Measurements from ENCODE around the gene SAMD10. TPM values are rescaled to one million over a fixed set of nuclear protein-coding genes. Genes with fewer than 3 reads are reported as not detected.

Gene SAMD10
- total RNA-seq, 1 experiment from 2014 or later: not detected

Other genes with a start within 250 kb of the SAMD10 start
- gene LIME1, start 243.0 kb downstream of the SAMD10 start, total RNA-seq (2014; rRNA removed; shearing (Covaris generic)): 53.8 and 59.0 TPM in 2 replicates
- gene SLC2A4RG, start 239.9 kb downstream of the SAMD10 start, total RNA-seq (2014; rRNA removed; shearing (Covaris generic)): 88.0 and 97.9 TPM in 2 replicates
- 6.8 and 10.3 TPM in 2 replicates for gene ZBTB46, start 148.4 kb downstream of the SAMD10 start, total RNA-seq (2014; rRNA removed; shearing (Covaris generic))
- not detected in 2 replicates for gene ABHD16B, start 118.1 kb downstream of the SAMD10 start, total RNA-seq (2014; rRNA removed; shearing (Covaris generic))
- 149 and 174 TPM in 2 replicates for gene TPD52L2, start 114.4 kb downstream of the SAMD10 start, total RNA-seq (2014; rRNA removed; shearing (Covaris generic))
- 48.1 and 50.2 TPM in 2 replicates for gene DNAJC5, start 84.5 kb downstream of the SAMD10 start, total RNA-seq (2014; rRNA removed; shearing (Covaris generic))
- 27.2 and 27.6 TPM in 2 replicates for gene UCKL1, start 23.2 kb downstream of the SAMD10 start, total RNA-seq (2014; rRNA removed; shearing (Covaris generic))
- 16.8 and 17.0 TPM in 2 replicates for gene ZNF512B, start 9.7 kb downstream of the SAMD10 start, total RNA-seq (2014; rRNA removed; shearing (Covaris generic))
- gene PRPF6, start 1.5 kb upstream of the SAMD10 start, total RNA-seq (2014; rRNA removed; shearing (Covaris generic)): 74.2 and 74.7 TPM in 2 replicates
- gene C20orf204, start 56.5 kb upstream of the SAMD10 start, total RNA-seq (2014; rRNA removed; shearing (Covaris generic)): 0.89 and 1.2 TPM in 2 replicates
- 0.21 and 1.9 TPM in 2 replicates for gene SOX18, start 70.0 kb upstream of the SAMD10 start, total RNA-seq (2014; rRNA removed; shearing (Covaris generic))
- 52.7 and 58.3 TPM in 2 replicates for gene TCEA2, start 83.6 kb upstream of the SAMD10 start, total RNA-seq (2014; rRNA removed; shearing (Covaris generic))
- 29.3 and 29.5 TPM in 2 replicates for gene RGS19, start 99.9 kb upstream of the SAMD10 start, total RNA-seq (2014; rRNA removed; shearing (Covaris generic))
- 0.81 and 1.2 TPM in 2 replicates for gene OPRL1, start 100.4 kb upstream of the SAMD10 start, total RNA-seq (2014; rRNA removed; shearing (Covaris generic))
- 0.24 TPM in 1 of 2 replicates, not detected in the other for gene LKAAEAR1, start 104.8 kb upstream of the SAMD10 start, total RNA-seq (2014; rRNA removed; shearing (Covaris generic))
- gene NPBWR2, start 127.9 kb upstream of the SAMD10 start, total RNA-seq (2014; rRNA removed; shearing (Covaris generic)): not detected in 2 replicates
- gene MYT1, start 184.8 kb upstream of the SAMD10 start, total RNA-seq (2014; rRNA removed; shearing (Covaris generic)): 2.4 TPM in 2 replicates